Measurements from ENCODE around the gene ZFP36L1. TPM values are rescaled to one million over a fixed set of nuclear protein-coding genes. Genes with fewer than 3 reads are reported as not detected.

Gene ZFP36L1
- total and polyA plus RNA-seq, 2 of the 13 experiments (the other 11 are each of a cell fraction or from before 2014, with no cell fraction given) = 7.4 to 10.2 TPM

- no peak; the same call in 1 of the 2 replicates for TF ChIP-seq AHDC1 (CRISPR knock-in tag; IDR thresholded peaks at IDR 0.05; ENCODE audit: borderline replicate concordance)
- no peak for TF ChIP-seq HES4 (CRISPR knock-in tag; IDR thresholded peaks at IDR 0.05; ENCODE audit: borderline replicate concordance)
- TF ChIP-seq THYN1 (CRISPR knock-in tag; IDR thresholded peaks at IDR 0.05; ENCODE audit: borderline replicate concordance, low read depth) = no peak
- TF ChIP-seq MEF2D (CRISPR knock-in tag; IDR thresholded peaks at IDR 0.05) = peak; percentile 75
- TF ChIP-seq SRSF1 (optimal IDR thresholded peaks at IDR 0.05; ENCODE audit: low read depth, low read length) = no peak
- TF ChIP-seq NFYB (CRISPR knock-in tag; IDR thresholded peaks at IDR 0.05) = no peak
- peak; percentile 78 for TF ChIP-seq HNF1B (CRISPR knock-in tag; IDR thresholded peaks at IDR 0.05)
- no peak for TF ChIP-seq ZBTB37 (CRISPR knock-in tag; IDR thresholded peaks at IDR 0.05)
- no peak; the same call in 1 of the 2 replicates for TF ChIP-seq NFAT5 (CRISPR knock-in tag; IDR thresholded peaks at IDR 0.05)
- no peak for TF ChIP-seq ZNF598 (CRISPR knock-in tag; IDR thresholded peaks at IDR 0.05; ENCODE audit: borderline replicate concordance)
- peak; percentile 53 for TF ChIP-seq HNF4A (CRISPR knock-in tag; IDR thresholded peaks at IDR 0.05)
Observed at GRCh38 chr14:68824517-68825347, 31.9 kb upstream of the ZFP36L1 start (continued).

Measured in HepG2 (cell line).